GOT3 (cell line): ENCODE data around the gene DAP3.
A peak's percentile ranks its signal among the peaks of the same experiment; 100 is the strongest.
"Not testable (repeated sequence)": the region's sequence is repeated elsewhere in the genome, so short reads cannot be mapped to it uniquely, and the experiment has no call there.

ENCODE experiments used
- DNase-seq: peaks from one replicate; lab custom pipeline; 2025; ENCODE audit warnings: mixed read lengths; lab: John Stamatoyannopoulos, UW

Gene DAP3

GRCh38 chr1:155718524-155719115, 29.7 kb downstream of the DAP3 start:
- DNase-seq, result not testable (repeated sequence)

DNA sequence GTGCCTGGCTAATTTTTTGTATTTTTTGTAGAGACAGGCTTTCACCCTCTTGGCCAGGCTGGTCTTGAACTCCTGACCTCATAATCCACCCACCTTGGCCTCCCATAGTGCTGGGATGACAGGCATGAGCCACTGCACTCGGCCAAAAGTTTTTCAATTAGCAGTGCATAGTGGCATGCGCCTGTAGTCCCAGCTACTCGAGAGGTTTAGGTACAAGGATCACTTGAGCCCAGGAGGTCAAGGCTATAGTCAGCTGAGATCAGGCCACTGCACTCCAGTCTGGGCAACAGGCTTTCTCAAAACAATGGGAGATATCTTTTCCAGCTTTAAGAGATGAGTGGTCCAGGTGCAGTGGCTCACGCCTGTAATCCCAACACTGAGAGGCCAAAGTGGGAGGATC, 30.8 kb downstream of the DAP3 start:
- DNase-seq, result no peak

- no peak for DNase-seq
Measured at GRCh38 chr1:155725142-155725541, 36.3 kb downstream of the DAP3 start.

GRCh38 chr1:155729031-155729898, 40.4 kb downstream of the DAP3 start:
- DNase-seq, result no peak

DNA sequence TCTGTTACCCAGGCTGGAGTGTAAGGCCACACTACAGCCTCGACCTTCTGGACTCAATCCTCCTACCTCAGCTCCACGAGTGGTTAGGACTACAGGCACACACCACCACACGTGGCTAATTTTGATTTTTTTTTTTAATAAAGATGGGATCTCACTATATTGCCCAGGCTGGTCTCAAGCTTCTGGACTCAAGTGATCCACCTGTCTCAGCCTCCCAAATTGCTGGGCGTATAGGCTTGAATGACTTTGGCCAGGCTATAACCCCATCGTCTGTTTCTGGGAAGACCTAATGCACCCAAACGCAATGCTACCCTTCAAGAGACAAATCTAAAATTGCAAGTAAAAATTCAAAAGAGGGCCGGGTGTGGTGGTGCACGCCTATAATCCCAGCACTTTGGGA, 52.1 kb downstream of the DAP3 start:
- DNase-seq, result no peak

- no peak for DNase-seq
Measured at GRCh38 chr1:155741908-155742307, 53.0 kb downstream of the DAP3 start.

DNA sequence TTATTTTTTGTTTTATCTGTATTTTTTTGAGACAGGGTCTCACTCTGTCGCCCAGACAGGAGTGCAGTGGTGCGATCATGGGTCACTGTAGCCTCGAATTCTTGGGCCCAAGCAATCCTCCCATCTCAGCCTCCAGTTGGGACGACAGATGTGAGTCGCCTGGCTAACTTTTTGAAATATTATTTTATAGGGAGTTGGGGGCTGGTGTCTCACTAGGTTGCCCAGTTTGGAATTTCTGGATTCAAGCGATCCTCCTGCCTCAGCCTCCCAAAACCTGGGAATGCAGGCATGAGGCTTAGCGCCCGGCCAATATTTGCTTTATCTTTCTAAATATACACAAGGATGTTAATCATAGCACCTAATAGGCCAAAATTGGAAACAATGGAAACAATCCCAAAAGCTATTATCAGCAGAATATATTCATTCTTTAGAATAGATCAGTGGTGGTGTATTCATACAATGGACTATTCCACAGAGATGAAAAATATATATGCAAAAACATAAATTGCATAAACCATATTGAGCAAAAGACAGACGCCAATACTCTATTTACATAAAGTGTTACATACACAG, 55.9 kb downstream of the DAP3 start:
- no peak for DNase-seq

- peak; percentile 88 for DNase-seq
Measured at GRCh38 chr1:155745284-155746228, 56.7 kb downstream of the DAP3 start.

DNA sequence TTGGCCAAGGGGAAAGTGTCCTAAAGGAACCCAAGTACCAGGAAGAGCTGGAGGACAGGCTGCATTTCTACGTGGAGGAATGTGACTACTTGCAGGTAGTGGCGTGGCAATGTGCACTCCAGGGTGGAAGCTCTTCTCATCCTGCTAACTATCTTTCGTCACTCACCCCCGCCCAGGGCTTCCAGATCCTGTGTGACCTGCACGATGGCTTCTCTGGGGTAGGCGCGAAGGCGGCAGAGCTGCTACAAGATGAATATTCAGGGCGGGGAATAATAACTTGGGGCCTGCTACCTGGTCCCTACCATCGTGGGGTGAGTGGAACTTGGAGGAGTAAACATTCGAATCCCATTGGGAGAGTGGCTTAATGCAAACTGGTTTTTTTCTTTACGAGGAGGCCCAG, 58.7 kb downstream of the DAP3 start:
- not testable (repeated sequence) for DNase-seq

GRCh38 chr1:155748141-155748540, 59.2 kb downstream of the DAP3 start:
- DNase-seq, result not testable (repeated sequence)

GRCh38 chr1:155759017-155759416, 70.1 kb downstream of the DAP3 start:
- DNase-seq, result not testable (repeated sequence)

GRCh38 chr1:155759966-155760630, 71.2 kb downstream of the DAP3 start:
- DNase-seq, result no peak

- DNase-seq, result no peak
Measured at GRCh38 chr1:155760751-155761475, 72.0 kb downstream of the DAP3 start.

GRCh38 chr1:155761736-155762405, 73.0 kb downstream of the DAP3 start:
- no peak for DNase-seq

DNA sequence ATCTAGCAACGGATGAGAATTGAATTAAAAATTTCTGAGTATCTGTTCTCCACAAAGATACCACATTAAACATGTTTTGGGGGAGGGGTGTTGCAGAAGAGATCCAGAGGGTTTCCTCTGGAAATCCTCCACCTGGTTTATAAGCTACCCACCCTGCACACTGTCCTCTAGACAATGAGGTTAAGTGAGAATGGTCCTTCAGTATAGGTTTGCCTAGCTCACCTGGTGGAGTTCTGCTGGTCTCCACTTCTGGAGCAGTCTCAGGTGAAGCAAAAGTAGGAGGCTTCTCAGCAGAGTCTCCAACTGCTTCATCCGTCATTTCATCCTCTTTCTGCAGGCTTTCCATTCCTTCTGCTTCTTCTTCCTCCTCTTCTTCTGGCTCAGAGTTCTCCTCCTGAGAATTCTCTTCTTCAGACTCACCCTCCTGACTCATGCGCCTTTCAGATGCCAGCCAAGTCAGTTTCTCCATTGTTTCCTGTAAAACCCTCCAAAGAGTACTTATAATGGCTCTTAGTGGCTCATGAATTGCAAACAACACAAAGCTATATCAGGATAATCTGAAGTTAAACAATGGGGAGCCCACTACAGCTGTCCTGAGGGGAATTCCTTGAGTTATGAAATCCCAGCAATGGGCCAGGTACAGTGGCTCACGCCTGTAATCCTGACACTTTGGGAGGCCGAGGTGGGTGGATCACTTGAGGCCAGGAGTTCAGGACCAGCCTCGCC, 74.4 kb downstream of the DAP3 start:
- peak; percentile 42 for DNase-seq

- DNase-seq, result not testable (repeated sequence)
Measured at GRCh38 chr1:155763989-155764388, 75.1 kb downstream of the DAP3 start.

DNA sequence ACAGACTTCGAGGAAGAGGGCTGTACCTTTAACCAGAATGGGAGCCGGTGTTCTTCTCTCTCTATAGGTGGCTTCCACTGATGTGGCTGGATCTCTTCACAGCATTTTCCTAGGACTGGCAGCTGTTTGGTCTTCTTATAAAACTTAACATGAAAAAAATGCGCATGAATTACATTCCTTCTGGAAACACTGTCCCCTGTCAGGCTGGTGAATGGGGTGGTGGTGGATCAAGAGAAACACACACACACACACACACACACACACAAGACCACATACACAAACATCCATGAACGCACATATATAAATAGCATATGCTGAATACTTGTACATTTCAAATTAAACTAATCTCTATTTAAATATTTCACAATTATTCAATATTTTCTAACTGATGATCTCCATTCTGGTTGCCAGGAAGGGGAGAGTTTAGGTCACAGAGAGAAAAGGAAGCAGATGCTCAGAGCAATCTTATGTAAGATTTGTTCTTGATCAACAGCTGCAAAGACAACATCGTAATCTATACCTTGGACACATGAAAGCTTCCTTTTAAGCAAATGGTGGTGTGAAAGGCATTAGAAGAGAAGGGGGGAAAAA, 78.6 kb downstream of the DAP3 start:
- DNase-seq, result not testable (repeated sequence)

- no peak for DNase-seq
Measured at GRCh38 chr1:155769257-155769656, 80.4 kb downstream of the DAP3 start.

DNA sequence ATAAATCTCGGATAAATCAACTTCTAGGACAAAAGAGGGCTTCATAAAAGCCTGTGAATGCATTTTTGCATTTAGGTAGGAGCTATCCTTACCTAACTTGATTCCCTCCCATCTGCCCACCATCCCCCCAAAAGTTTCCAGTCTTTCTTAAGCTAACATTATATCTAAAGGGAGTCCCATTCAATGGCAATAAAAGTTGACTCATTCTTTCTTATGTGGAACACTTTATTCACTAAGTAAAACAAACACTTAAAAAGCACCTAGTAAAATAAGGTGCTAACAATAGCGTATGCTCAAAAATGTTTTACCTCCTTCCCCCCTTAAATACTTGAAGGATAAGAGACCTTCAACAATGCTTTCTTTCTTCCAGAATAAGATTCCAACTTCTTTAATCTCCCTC, 84.3 kb downstream of the DAP3 start:
- DNase-seq, result no peak
